ENCODE results near the gene EFNA2. TPM values are rescaled to one million over a fixed set of nuclear protein-coding genes. Genes with fewer than 3 reads are reported as not detected.

Gene EFNA2
- total RNA-seq, 2 experiments from 2014 or later, result not detected

DNA sequence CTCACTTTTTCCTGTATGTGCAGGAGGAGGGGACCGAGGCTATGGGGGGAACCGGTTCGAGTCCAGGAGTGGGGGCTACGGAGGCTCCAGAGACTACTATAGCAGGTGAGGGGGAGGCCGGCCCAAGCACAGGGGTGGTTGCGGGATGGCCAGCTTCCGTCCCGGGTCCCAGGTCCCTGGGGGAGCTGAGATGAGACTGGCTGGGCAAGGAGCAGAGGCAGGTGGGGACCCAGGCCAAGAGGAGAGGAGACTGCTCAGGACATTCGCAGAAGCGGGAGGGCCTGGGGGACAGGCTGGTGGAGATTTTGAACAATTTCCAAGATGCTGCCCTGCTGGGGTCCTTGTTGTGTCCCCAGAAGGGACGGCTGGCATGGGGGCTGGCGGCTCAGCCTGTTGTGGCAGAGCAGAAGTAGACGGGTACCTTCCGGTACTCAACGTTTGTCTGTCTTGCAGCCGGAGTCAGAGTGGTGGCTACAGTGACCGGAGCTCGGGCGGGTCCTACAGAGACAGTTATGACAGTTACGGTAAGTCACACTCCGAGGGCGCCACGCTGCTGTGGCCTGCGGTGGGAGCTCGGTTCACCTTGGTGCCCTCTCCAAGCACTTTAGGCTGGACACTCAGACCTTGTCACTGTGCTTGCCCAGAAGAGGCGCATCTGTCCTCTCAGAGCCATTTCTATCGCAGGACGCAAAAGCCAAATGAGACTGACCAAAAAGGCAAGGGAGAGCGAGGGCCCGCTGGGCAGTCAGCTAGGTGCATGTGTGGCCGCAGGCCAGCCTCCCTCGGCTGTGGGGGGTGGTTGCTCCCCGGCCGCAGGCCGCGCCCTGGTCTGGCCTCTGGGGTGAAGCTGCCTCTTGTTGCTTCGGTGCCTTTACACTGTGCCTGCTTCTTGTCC is 13.9 kb upstream of the EFNA2 start:
- peaks cover 55% of the 10 kb centered on the region for H3K4me1 Mint-ChIP-seq
- H3K9me3 Mint-ChIP-seq, result no peaks in the 10 kb centered on the region
- peak overlapping the region; percentile 96 for H3K4me3 Mint-ChIP-seq
- H3K27me3 Mint-ChIP-seq, result peaks cover 4% of the 10 kb centered on the region
- H3K27ac Mint-ChIP-seq, result peak overlapping the region; percentile 96
- peaks cover 48% of the 10 kb centered on the region for H3K36me3 Mint-ChIP-seq
- DNase-seq, result no peak

- Mint-ChIP-seq H3K27ac (peak overlapping the region; percentile 77), H3K4me1 (peaks cover 52% of the 10 kb centered on the region), H3K36me3 (peaks cover 53% of the 10 kb centered on the region), H3K9me3 (no peaks in the 10 kb centered on the region), H3K4me3 (peak overlapping the region; percentile 52), H3K27me3 (peaks cover 4% of the 10 kb centered on the region)
- no peak for DNase-seq
Observed at GRCh38 chr19:1272423-1273262, 13.0 kb upstream of the EFNA2 start.

DNA sequence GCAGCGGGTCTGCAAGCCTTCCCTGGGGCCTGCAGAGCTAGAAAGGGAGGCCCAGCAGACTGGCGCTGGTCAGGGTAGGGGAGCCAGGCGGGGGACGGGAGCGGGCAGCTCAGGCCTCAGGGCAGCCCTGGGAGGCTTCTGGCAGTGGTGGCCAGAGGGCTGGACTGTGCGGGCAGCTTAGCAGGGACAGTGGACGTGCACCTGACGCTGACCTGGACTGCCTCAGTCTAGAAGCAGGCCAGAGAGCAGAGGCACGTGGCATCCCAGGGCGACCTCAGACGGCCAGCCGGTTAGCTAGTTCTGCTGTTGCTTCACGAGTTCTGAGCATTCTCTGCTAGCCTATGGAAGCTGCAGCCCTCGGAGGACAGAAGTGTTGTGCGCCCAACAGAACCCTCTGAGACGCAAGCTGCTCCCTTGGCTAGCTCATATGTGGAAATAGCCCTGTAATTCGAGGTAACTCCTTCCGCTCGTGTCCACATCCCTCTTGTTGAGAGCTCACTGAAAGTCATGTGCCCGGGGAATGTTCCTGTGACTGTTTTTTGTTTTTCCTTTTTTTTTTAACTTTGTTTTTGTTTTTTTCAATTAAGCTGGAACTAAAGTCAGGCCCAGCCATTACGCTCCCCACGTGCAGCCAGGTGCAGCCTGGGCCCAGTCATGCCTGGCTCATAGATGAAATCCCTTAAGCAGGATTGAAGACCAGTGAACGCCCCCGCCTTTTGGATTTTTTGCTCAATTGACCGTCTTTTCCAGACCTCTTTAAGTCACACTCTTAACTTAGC is 12.2 kb upstream of the EFNA2 start:
- Mint-ChIP-seq H3K4me1 (peaks cover 46% of the 10 kb centered on the region), H3K4me3 (peak overlapping the region; percentile 62), H3K36me3 (peaks cover 59% of the 10 kb centered on the region), H3K9me3 (no peaks in the 10 kb centered on the region), H3K27ac (peak overlapping the region; percentile 77), H3K27me3 (peaks cover 4% of the 10 kb centered on the region)
- no peak for DNase-seq

- H3K27ac Mint-ChIP-seq, result peak overlapping the region; percentile 73
- H3K27me3 Mint-ChIP-seq, result peaks cover 4% of the 10 kb centered on the region
- H3K4me1 Mint-ChIP-seq, result peaks cover 42% of the 10 kb centered on the region
- DNase-seq, result no peak
- H3K9me3 Mint-ChIP-seq, result no peaks in the 10 kb centered on the region
- H3K36me3 Mint-ChIP-seq, result peaks cover 60% of the 10 kb centered on the region
- H3K4me3 Mint-ChIP-seq, result peak overlapping the region; percentile 80
Observed at GRCh38 chr19:1274081-1274851, 11.4 kb upstream of the EFNA2 start.

GRCh38 chr19:1274852-1275259 is 10.8 kb upstream of the EFNA2 start:
- H3K36me3 Mint-ChIP-seq, result peaks cover 64% of the 10 kb centered on the region

DNA sequence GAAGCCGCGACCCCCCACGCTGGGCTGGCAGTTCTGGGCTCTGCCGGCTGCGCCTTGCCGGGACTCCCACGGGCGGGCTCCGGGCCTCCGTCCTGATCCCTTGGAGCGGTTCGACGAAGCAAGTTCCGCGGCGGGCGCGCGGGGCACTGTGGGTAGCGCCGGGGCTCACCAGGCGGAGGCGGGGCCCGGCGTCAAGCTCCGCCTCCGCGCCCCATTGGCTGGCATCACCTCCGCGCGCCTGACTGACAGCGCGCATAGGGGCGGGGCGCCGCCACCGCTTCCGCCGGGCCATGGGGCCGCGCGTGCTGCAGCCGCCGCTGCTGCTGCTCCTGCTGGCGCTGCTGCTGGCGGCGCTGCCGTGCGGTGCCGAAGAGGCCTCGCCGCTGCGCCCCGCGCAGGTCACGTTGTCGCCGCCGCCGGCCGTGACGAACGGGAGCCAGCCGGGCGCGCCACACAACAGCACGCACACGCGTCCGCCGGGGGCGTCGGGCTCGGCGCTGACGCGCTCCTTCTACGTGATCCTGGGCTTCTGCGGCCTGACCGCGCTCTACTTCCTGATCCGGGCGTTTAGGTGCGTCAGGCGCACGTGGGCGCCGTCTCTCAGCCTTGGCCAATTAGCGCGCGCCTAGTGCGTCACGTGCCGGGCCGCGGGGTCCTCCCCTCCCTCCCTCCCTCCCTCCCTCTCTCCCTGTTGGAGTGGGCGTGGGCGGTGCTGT is 10.3 kb upstream of the EFNA2 start, which contains the start of gene FAM174C:
Gene FAM174C (plus strand): TSS at position 271 of the 716 bp plus-strand sequence. CDS start 20 bp downstream, at position 291.
- Mint-ChIP-seq H3K4me3 (peak within 1 kb of the TSS; percentile 91), H3K36me3 (peaks cover 61% of the 10 kb centered on the region), H3K4me1 (peaks cover 43% of the 10 kb centered on the region), H3K27ac (peak within 1 kb of the TSS; percentile 97), H3K27me3 (no peaks in the 10 kb centered on the region), H3K9me3 (no peaks in the 10 kb centered on the region)
- DNase-seq, result peak; percentile 97

More at GRCh38 chr19:1274852-1275259, 10.8 kb upstream of the EFNA2 start:
- Mint-ChIP-seq H3K4me1 (peaks cover 45% of the 10 kb centered on the region), H3K27ac (peak overlapping the region; percentile 69), H3K4me3 (peak overlapping the region; percentile 80), H3K27me3 (peaks cover 4% of the 10 kb centered on the region), H3K9me3 (no peaks in the 10 kb centered on the region)
- DNase-seq, result no peak

DNA sequence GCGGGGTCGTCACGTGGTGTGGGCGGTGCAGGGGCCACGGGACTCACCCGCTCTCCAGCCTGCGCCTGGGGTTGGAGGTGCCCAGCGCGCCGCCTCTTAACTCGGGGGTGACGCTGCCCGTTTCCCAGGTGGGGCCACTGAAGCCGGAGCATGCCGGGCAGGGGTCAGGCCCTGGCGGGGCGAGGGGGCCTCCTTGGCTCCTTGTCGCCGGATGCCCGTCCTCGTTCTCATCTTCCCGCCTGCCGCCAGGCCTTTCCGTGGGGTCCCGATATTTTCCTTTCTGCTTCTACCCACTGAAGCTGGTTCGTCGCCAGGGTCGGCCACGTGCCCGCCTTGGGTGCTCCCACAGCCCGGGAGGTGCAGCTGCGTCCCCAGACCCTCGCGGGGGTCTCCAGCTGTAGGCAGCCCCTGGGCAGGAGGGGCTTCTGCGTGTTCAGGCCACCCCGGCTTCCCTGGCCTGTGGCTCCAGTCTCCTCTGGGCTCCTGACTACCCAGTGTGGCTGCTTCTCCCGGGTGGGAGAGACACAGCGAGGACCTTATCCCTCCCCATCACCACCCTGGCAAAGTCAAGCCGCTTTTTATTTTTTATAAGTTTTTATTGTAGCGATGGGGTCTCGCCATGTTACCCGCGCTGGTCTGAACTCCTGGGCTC is 9.6 kb upstream of the EFNA2 start:
- peaks cover 36% of the 10 kb centered on the region for H3K4me1 Mint-ChIP-seq
- peak overlapping the region; percentile 97 for H3K27ac Mint-ChIP-seq
- H3K9me3 Mint-ChIP-seq, result no peaks in the 10 kb centered on the region
- peak overlapping the region; percentile 91 for H3K4me3 Mint-ChIP-seq
- DNase-seq, result no peak
- no peaks in the 10 kb centered on the region for H3K27me3 Mint-ChIP-seq
- peaks cover 55% of the 10 kb centered on the region for H3K36me3 Mint-ChIP-seq

- Mint-ChIP-seq H3K36me3 (peaks cover 51% of the 10 kb centered on the region), H3K4me1 (peaks cover 31% of the 10 kb centered on the region)
Observed at GRCh38 chr19:1276628-1277022, 9.0 kb upstream of the EFNA2 start.

GRCh38 chr19:1277061-1277460 is 8.6 kb upstream of the EFNA2 start:
- peaks cover 50% of the 10 kb centered on the region for H3K36me3 Mint-ChIP-seq
- H3K9me3 Mint-ChIP-seq, result no peaks in the 10 kb centered on the region
- DNase-seq, result no peak
- peaks cover 4% of the 10 kb centered on the region for H3K27me3 Mint-ChIP-seq
- peaks cover 27% of the 10 kb centered on the region for H3K4me1 Mint-ChIP-seq
- peak overlapping the region; percentile 97 for H3K27ac Mint-ChIP-seq
- peak overlapping the region; percentile 91 for H3K4me3 Mint-ChIP-seq

More at GRCh38 chr19:1276628-1277022, 9.0 kb upstream of the EFNA2 start:
- H3K27ac Mint-ChIP-seq, result peak overlapping the region; percentile 97
- peak; percentile 53 for DNase-seq
- peaks cover under 1% of the 10 kb centered on the region for H3K27me3 Mint-ChIP-seq
- H3K4me3 Mint-ChIP-seq, result peak overlapping the region; percentile 91
- H3K9me3 Mint-ChIP-seq, result no peaks in the 10 kb centered on the region

DNA sequence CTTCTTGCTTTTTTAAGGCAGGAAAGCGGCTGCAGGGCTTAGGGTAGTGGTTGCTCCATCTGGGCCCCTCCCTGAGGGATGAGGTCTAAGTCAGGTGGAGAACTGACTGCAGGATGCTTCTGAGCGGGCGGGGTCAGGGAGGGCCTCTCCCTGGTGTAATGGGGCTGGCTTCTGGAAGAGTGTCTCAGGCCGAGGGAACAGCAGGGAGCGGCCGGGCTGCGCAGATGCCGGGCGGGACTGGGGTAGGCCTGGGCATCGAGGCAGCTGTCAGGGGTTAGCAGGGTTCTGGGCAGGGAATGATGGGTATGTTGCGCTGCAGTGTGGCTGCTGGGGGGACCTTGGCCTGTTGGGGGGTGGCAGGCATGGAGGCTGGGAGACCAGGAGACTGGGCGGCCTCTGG is 7.6 kb upstream of the EFNA2 start:
- H3K27ac Mint-ChIP-seq, result peak overlapping the region; percentile 45
- no peak for DNase-seq

DNA sequence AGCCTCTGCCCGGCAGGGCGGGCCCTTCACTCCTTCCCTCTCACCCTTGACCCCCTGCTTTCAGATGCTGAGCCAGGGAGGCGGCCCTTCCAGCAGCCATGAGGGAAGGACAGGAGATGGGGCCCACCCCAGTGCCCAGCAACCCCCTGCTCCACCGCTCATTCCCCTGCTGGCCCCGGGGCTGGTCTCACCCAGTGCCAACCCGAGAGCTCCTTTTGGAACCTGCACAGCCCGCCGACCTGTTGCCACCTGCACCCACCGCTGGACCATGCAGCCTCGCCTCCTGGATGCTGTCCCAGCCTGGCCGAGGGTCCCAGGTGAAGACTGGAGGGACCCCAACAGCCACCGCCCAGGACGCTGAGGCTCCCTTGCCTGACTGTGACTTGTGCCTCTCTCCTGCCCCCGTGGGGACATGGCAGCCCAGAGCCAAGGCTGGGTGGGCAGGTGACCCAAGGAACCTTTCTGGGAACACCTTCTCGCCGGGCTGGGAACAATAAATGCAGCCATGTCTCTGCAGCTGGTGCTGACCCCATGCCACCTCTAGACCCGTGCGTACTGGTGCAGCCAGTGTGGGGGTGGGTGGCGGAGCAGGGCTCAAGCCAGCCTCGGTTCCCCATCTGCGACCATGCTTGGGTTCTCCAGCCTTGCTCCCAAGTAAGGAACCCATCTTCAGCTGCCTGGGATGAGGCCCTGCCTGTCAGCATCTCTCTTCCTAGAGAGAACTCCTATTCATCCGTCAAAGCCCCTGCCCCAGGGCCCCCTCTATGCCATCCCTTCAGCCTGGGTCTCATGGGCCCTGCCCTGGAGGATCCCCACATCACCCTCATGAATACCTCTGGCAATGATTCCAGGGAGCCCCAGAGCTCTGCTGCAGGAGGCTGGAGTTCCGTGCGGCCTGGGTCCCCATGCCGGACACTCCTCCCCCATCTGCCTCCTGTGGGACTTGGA is 6.7 kb upstream of the EFNA2 start:
- Mint-ChIP-seq H3K27ac (no peak overlapping the region), H3K27me3 (peaks cover 9% of the 10 kb centered on the region), H3K36me3 (peaks cover 36% of the 10 kb centered on the region), H3K9me3 (no peaks in the 10 kb centered on the region), H3K4me3 (no peak overlapping the region), H3K4me1 (peaks cover 12% of the 10 kb centered on the region)
- DNase-seq, result no peak

More for the DNA sequence above, 7.6 kb upstream of the EFNA2 start:
- Mint-ChIP-seq H3K4me1 (peaks cover 18% of the 10 kb centered on the region), H3K27me3 (peaks cover 4% of the 10 kb centered on the region), H3K9me3 (no peaks in the 10 kb centered on the region), H3K4me3 (no peak overlapping the region), H3K36me3 (peaks cover 41% of the 10 kb centered on the region)

DNA sequence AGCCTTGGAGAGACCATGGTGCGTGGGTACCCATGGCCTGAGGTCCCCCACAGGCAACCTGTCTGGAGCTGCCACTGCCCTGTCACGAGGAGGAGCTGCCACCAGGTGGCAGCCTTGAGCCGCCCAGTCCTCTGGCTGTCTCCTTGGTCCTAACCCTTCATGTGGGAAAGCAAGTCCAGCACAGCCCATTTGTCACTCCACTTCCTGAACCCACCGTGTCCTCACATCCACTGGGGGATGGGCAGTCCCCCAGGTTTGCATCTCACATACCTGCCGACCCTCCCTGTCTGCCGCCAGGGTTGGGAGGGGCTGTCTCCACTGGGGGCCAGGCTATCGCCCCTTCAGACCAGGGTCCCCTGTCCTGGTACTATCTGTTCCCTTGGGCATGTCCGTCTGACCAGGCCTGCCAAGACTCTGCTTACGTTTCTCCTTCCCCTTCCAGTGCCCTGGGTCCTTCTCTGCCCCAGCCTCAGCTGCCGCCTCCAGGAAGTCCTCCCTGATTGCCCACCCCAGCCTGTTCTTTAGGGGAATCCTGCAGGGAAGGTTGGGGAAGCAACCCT is 5.8 kb upstream of the EFNA2 start:
- Mint-ChIP-seq H3K27me3 (peaks cover 18% of the 10 kb centered on the region), H3K4me1 (peaks cover 10% of the 10 kb centered on the region), H3K9me3 (no peaks in the 10 kb centered on the region), H3K36me3 (peaks cover 31% of the 10 kb centered on the region), H3K4me3 (no peak overlapping the region), H3K27ac (no peak overlapping the region)
- DNase-seq, result peak; percentile 83
